RWPE1 (cell line): ENCODE data around the gene ARMC7.

Experiments
- CTCF ChIA-PET: fragments of 350-600 bp; sonication (Branson Sonifier 250); formaldehyde crosslinking; extraction: SDS; loops from one replicate; lab custom pipeline; 2021; lab: Yijun Ruan, JAX
- POLR2A ChIA-PET: fragments of 400-600 bp; formaldehyde crosslinking; extraction: SDS; loops from one replicate; lab custom pipeline; 2020; ENCODE audit warnings: antibody characterized with exemption; ENCODE audit not compliant: low non-redundant PET; lab: Yijun Ruan, JAX
- DNase-seq: peaks from one replicate; pipeline ENCODE4 v3.0.0; 2012; ENCODE audit warnings: low spot score
- H3K27ac ChIP-seq: fragments of 450-650 bp; 2 replicates; pipeline ENCODE4 v1.5.1; 2017
- CTCF ChIP-seq: fragments of 450-650 bp; conservative IDR thresholded peaks from 2 replicates; pipeline ENCODE4 v1.5.1; 2017; ENCODE audit warnings: low read depth, mild to moderate bottlenecking

Gene ARMC7

GRCh38 chr17:75109407-75110233 lies at the start of gene ARMC7:
ARMC7 (plus strand) TSS chr17:75109969; CDS start chr17:75110289, 320 bp downstream.
- peak within 1 kb of the TSS; percentile 81 for H3K27ac ChIP-seq
- TF ChIP-seq CTCF = no peak
- DNase-seq = peak; percentile 92
- POLR2A ChIA-PET = interaction anchor here (1.1 kb wide), 1 partner anchor 50 kb away, joined by 4 read pairs; no protein-coding TSS in a partner anchor
- CTCF ChIA-PET = interaction anchor here (0.6 to 0.9 kb wide), 6 partner anchors 12 to 170 kb away, joined by 3 to 4 read pairs (median 4); no protein-coding TSS in a partner anchor

GRCh38 chr17:75060434-75061054 lies 49.2 kb upstream of the ARMC7 start:
- no peak for TF ChIP-seq CTCF
- CTCF ChIA-PET = interaction anchor here (0.6 to 1.4 kb wide), 8 partner anchors 9 to 144 kb away, joined by 3 to 9 read pairs (median 4); no protein-coding TSS in a partner anchor
- DNase-seq = no peak
- POLR2A ChIA-PET = interaction anchor here (1.1 kb wide), 1 partner anchor 50 kb away, joined by 4 read pairs; the partner anchor contains the start of gene ARMC7
- H3K27ac ChIP-seq = no peak overlapping the region

GRCh38 chr17:75061055-75061438 lies 48.7 kb upstream of the ARMC7 start:
- peak overlapping the region; percentile 12; the same call in 1 of the 2 replicates for H3K27ac ChIP-seq
- no peak for DNase-seq
- POLR2A ChIA-PET = no interaction called here
- CTCF ChIA-PET = interaction anchor here (0.6 to 1.4 kb wide), 5 partner anchors 8 to 144 kb away, joined by 3 to 6 read pairs (median 3); no protein-coding TSS in a partner anchor
- TF ChIP-seq CTCF = no peak

- POLR2A ChIA-PET = no interaction called here
- no peak for TF ChIP-seq CTCF
- DNase-seq = no peak
- CTCF ChIA-PET = interaction anchor here (0.7 to 1.4 kb wide), 4 partner anchors 8 to 151 kb away, joined by 4 to 6 read pairs (median 4); no protein-coding TSS in a partner anchor
- peak overlapping the region; percentile 12; the same call in 1 of the 2 replicates for H3K27ac ChIP-seq
These were observed 48.2 kb upstream of the ARMC7 start for GRCh38 chr17:75061618-75062017.

- CTCF ChIA-PET = interaction anchor here (1.0 to 1.1 kb wide), 3 partner anchors 15 to 138 kb away, joined by 3 to 7 read pairs (median 4); no protein-coding TSS in a partner anchor
- TF ChIP-seq CTCF = no peak
- peak overlapping the region; percentile 8 for H3K27ac ChIP-seq
- no peak for DNase-seq
- POLR2A ChIA-PET = no interaction called here
These were observed 46.6 kb upstream of the ARMC7 start for GRCh38 chr17:75063201-75063600.

GRCh38 chr17:75063626-75064025 lies 46.1 kb upstream of the ARMC7 start:
- ChIA-PET POLR2A (no interaction called here), CTCF (interaction anchor here (1.0 to 1.1 kb wide), 3 partner anchors 15 to 138 kb away, joined by 3 to 7 read pairs (median 4); no protein-coding TSS in a partner anchor)
- DNase-seq = no peak

More at GRCh38 chr17:75063626-75064025, 46.1 kb upstream of the ARMC7 start:
- H3K27ac ChIP-seq = peak overlapping the region; percentile 8
- no peak for TF ChIP-seq CTCF
